OCI-LY7 (cell line): Measurements from ENCODE around the gene TCF12. TPM values are rescaled to one million over a fixed set of nuclear protein-coding genes. Genes with fewer than 3 reads are reported as not detected.

Experiments
- BruUV-seq: library from RNA; stranded (reverse); fragments of 400-500 nt; replicated peaks from 2 replicates; lab custom pipeline; 2021; lab: Mats Ljungman, UMichigan
- CTCF ChIA-PET: fragments of 300-600 bp; sonication (Branson Sonifier 250); formaldehyde crosslinking; loops from one replicate; lab custom pipeline; 2022; ENCODE audit warnings: antibody characterized with exemption; ENCODE audit not compliant: unreplicated experiment; lab: Charles Lee
- POLR2A ChIA-PET: fragments of 300-600 bp; sonication (Branson Sonifier 250); formaldehyde crosslinking; loops from one replicate; lab custom pipeline; 2022; ENCODE audit warnings: antibody characterized with exemption; lab: Charles Lee
- DNase-seq: peaks from one replicate; pipeline ENCODE4 v3.0.0-alpha.2; 2015; ENCODE audit warnings: low spot score
- H2AFZ ChIP-seq: fragments of 200-600 bp; sonication (generic), shearing (Covaris generic); 2 replicates; pipeline ENCODE4 v1.6.1; 2014; ENCODE audit warnings: mild to moderate bottlenecking, antibody characterized with exemption, low read length, moderate library complexity
- H3K27ac ChIP-seq: fragments of 200-600 bp; sonication (generic); 2 replicates; pipeline ENCODE4 v1.5.1; 2014; ENCODE audit warnings: mixed run types, low read depth, mild to moderate bottlenecking, moderate library complexity, low read length, inconsistent platforms; ENCODE audit not compliant: poor library complexity, severe bottlenecking
- H3K36me3 ChIP-seq: fragments of 200-600 bp; sonication (generic); 2 replicates; pipeline ENCODE4 v1.6.1; 2014; ENCODE audit warnings: mild to moderate bottlenecking, antibody characterized with exemption, low read length, moderate library complexity, mixed read lengths; ENCODE audit not compliant: insufficient read depth
- H3K4me1 ChIP-seq: fragments of 200-600 bp; sonication (generic); 2 replicates; pipeline ENCODE4 v1.5.1; 2014; ENCODE audit warnings: mild to moderate bottlenecking, low read length; ENCODE audit not compliant: insufficient read depth, poor library complexity, severe bottlenecking
- H3K4me2 ChIP-seq: fragments of 200-600 bp; sonication (generic); 2 replicates; pipeline ENCODE4 v1.6.1; 2014; ENCODE audit warnings: mild to moderate bottlenecking, low read length
- H3K4me3 ChIP-seq: fragments of 200-600 bp; sonication (generic); 2 replicates; pipeline ENCODE4 v1.5.1; 2014; ENCODE audit warnings: mild to moderate bottlenecking, low read depth, low read length; ENCODE audit not compliant: poor library complexity, severe bottlenecking
- H3K79me2 ChIP-seq: fragments of 200-600 bp; sonication (generic); 2 replicates; pipeline ENCODE4 v1.6.1; 2016; ENCODE audit warnings: low read depth, mild to moderate bottlenecking, low read length, moderate library complexity, mixed read lengths; ENCODE audit not compliant: insufficient read depth
- H3K9me2 ChIP-seq: fragments of 200-600 bp; sonication (generic); 2 replicates; pipeline ENCODE4 v1.6.1; 2016; ENCODE audit warnings: mild to moderate bottlenecking, low read length, mixed read lengths; ENCODE audit not compliant: insufficient read depth
- H3K9me3 ChIP-seq: fragments of 200-600 bp; sonication (generic); 2 replicates; pipeline ENCODE4 v1.6.1; 2014; ENCODE audit warnings: mild to moderate bottlenecking, mixed run types, low read length, mixed read lengths
- H4K20me1 ChIP-seq: fragments of 200-600 bp; sonication (generic); 2 replicates; pipeline ENCODE4 v1.6.1; 2014; ENCODE audit warnings: mild to moderate bottlenecking, antibody characterized with exemption, low read length, moderate library complexity, mixed read lengths; ENCODE audit not compliant: insufficient read depth
- CTCF ChIP-seq: fragments of 200-600 bp; sonication (generic); conservative IDR thresholded peaks from 2 replicates; pipeline ENCODE4 v1.5.1; 2014; ENCODE audit warnings: mild to moderate bottlenecking, antibody characterized with exemption, low read length, moderate library complexity, mixed read lengths
- EZH2phosphoT487 ChIP-seq: fragments of 200-600 bp; sonication (generic); IDR thresholded peaks from 2 replicates; pipeline ENCODE4 v1.6.1; 2018; ENCODE audit warnings: low read depth, borderline replicate concordance, mild to moderate bottlenecking, mixed run types, antibody characterized with exemption, low read length, moderate library complexity, mixed read lengths
- intact Hi-C: fragments of 100-400 bp; cut with micrococcal nuclease; formaldehyde crosslinking; loops from one replicate; pipeline ENCODE4 v1.10.0; 2022; ENCODE audit not compliant: unreplicated experiment
- total RNA-seq, 2 experiments: library from RNA; depleted of rRNA in 1 of 2; stranded (reverse); fragments of >200 nt in 1 of 2; shearing (Covaris generic) in 1 of 2; gene quantifications; 2 replicates each; pipeline ENCODE4 v1.2.3, GENCODE V29; 2014 to 2022

TCF12 gene
- total RNA-seq, 2 experiments from 2014 or later = 51.6 to 139 TPM

GRCh38 chr15:57167821-57168395, 249.5 kb downstream of the TCF12 start:
- no peak for DNase-seq
- H3K4me3 ChIP-seq = no peak overlapping the region
- POLR2A ChIA-PET = interaction anchor here (0.6 to 0.8 kb wide), 2 partner anchors 19 to 56 kb away, joined by 3 read pairs; no protein-coding TSS in a partner anchor
- H4K20me1 ChIP-seq = no peaks in the 10 kb centered on the region
- TF ChIP-seq EZH2phosphoT487 (no peak), CTCF (no peak)
- no peaks in the 10 kb centered on the region for H3K79me2 ChIP-seq
- no peaks in the 10 kb centered on the region for H3K9me3 ChIP-seq
- H3K4me2 ChIP-seq = no peak overlapping the region
- H3K4me1 ChIP-seq = no peaks in the 10 kb centered on the region
- H3K9me2 ChIP-seq = no peaks in the 10 kb centered on the region
- H2AFZ ChIP-seq = no peak overlapping the region
- peaks cover 20% of the 10 kb centered on the region for H3K36me3 ChIP-seq
- H3K27ac ChIP-seq = no peak overlapping the region
- intact Hi-C loops = no loop called here
- BruUV-seq = no TSS peak
- CTCF ChIA-PET = no interaction called here

GRCh38 chr15:57169643-57170042, 251.2 kb downstream of the TCF12 start:
- no peak for TF ChIP-seq CTCF
- TF ChIP-seq EZH2phosphoT487 = no peak
- intact Hi-C loops = no loop called here
- ChIA-PET CTCF (no interaction called here), POLR2A (interaction anchor here (0.7 kb wide), 1 partner anchor 50 kb away, joined by 3 read pairs; no protein-coding TSS in a partner anchor)
- Histone ChIP-seq H4K20me1 (no peaks in the 10 kb centered on the region), H3K4me3 (no peak overlapping the region), H2AFZ (no peak overlapping the region), H3K27ac (no peak overlapping the region), H3K79me2 (no peaks in the 10 kb centered on the region), H3K4me2 (no peak overlapping the region), H3K36me3 (peaks cover 20% of the 10 kb centered on the region), H3K4me1 (no peaks in the 10 kb centered on the region), H3K9me3 (no peaks in the 10 kb centered on the region), H3K9me2 (no peaks in the 10 kb centered on the region)
- DNase-seq = no peak
- BruUV-seq = no TSS peak

GRCh38 chr15:57171426-57171825, 253.0 kb downstream of the TCF12 start:
- Histone ChIP-seq H3K4me2 (no peak overlapping the region), H3K27ac (no peak overlapping the region), H3K36me3 (peaks cover 20% of the 10 kb centered on the region), H3K9me2 (no peaks in the 10 kb centered on the region), H3K4me3 (no peak overlapping the region), H3K4me1 (no peaks in the 10 kb centered on the region), H3K79me2 (no peaks in the 10 kb centered on the region), H2AFZ (no peak overlapping the region), H4K20me1 (no peaks in the 10 kb centered on the region), H3K9me3 (no peaks in the 10 kb centered on the region)
- no peak for DNase-seq
- intact Hi-C loops = no loop called here
- TF ChIP-seq EZH2phosphoT487 (no peak), CTCF (no peak)
- CTCF ChIA-PET = no interaction called here
- BruUV-seq = no TSS peak
- POLR2A ChIA-PET = interaction anchor here (1.7 kb wide), 1 partner anchor 26 kb away, joined by 6 read pairs; no protein-coding TSS in a partner anchor
